ENCODE results near the gene CASKIN2. TPM values are rescaled to one million over a fixed set of nuclear protein-coding genes. Genes with fewer than 3 reads are reported as not detected.
A peak's percentile ranks its signal among the peaks of the same experiment; 100 is the strongest.

Gene CASKIN2
- total RNA-seq, 1 experiment from 2014 or later = 37.0 TPM

GRCh38 chr17:75499313-75500022, 15.9 kb downstream of the CASKIN2 start:
- no peak overlapping the region for H2BK12ac ChIP-seq (ENCODE audit: insufficient read length, low read depth, low read length)
- no peak overlapping the region for H4K8ac ChIP-seq (replicated peaks; ENCODE audit: insufficient read length, low read depth, low read length)
- no peak overlapping the region for H3K18ac ChIP-seq (ENCODE audit: insufficient read length, low read depth, low read length)
- TF ChIP-seq CTCF (conservative IDR thresholded peaks at IDR 0.05) = no peak
- no peak overlapping the region for H3K23ac ChIP-seq (ENCODE audit: insufficient read length, low read depth, low read length)
- no peak overlapping the region for H4K91ac ChIP-seq (ENCODE audit: insufficient read length, low read depth, low read length)
- H3K14ac ChIP-seq (ENCODE audit: insufficient read depth, low read length) = no peak overlapping the region; the same call in 1 of the 2 replicates
- H3K9me3 ChIP-seq (ENCODE audit: control insufficient read depth, low read depth, low read length) = no peaks in the 10 kb centered on the region
- no peak overlapping the region for H2AFZ ChIP-seq (ENCODE audit: low read length)
- no peak overlapping the region for H3K27ac ChIP-seq (ENCODE audit: insufficient read length, low read depth, low read length)
- H3K4me1 Mint-ChIP-seq = no peaks in the 10 kb centered on the region
- H3K27ac Mint-ChIP-seq = peak overlapping the region in 2 of 3 experiments; percentile 39 to 47; a peak in 2 of 7 replicates
- no peak overlapping the region for H2BK5ac ChIP-seq (ENCODE audit: insufficient read length, low read length)
- no peaks in the 10 kb centered on the region; the same call in 1 of the 2 replicates for H3K27me3 Mint-ChIP-seq (ENCODE audit: low read depth)
- H3K9ac ChIP-seq (ENCODE audit: extremely low read depth, insufficient read length, low read length) = no peak overlapping the region
- H3K79me1 ChIP-seq (ENCODE audit: insufficient read depth, low read depth, low read length, poor library complexity, severe bottlenecking) = no peaks in the 10 kb centered on the region
- H2BK120ac ChIP-seq (ENCODE audit: low read depth, low read length, poor library complexity, severe bottlenecking) = no peak overlapping the region
- WGBS (ENCODE audit: extremely low coverage, insufficient read length, low lambda C conversion rate) = no CpG with 5 or more reads among the region's 16 CpGs
- no peak overlapping the region for H3K4me3 Mint-ChIP-seq
- no peaks in the 10 kb centered on the region for H3K23me2 ChIP-seq (ENCODE audit: insufficient read length, low read depth, low read length, poor library complexity, severe bottlenecking)
- no peak for DNase-seq
- H3T11ph ChIP-seq (ENCODE audit: low read length) = no peak overlapping the region
- no peak overlapping the region for H4K5ac ChIP-seq (ENCODE audit: insufficient read length, low read depth, low read length)
- H3K9me3 Mint-ChIP-seq = no peaks in the 10 kb centered on the region
- no peak overlapping the region for H3K56ac ChIP-seq (ENCODE audit: insufficient read length, low read depth, low read length)
- no peaks in the 10 kb centered on the region for H3K27me3 ChIP-seq (ENCODE audit: insufficient read depth, low read length)
- H2BK15ac ChIP-seq (ENCODE audit: low read depth, low read length) = no peak overlapping the region
- H3K79me2 ChIP-seq (ENCODE audit: insufficient read depth, low read length) = no peaks in the 10 kb centered on the region
- H3K4me1 ChIP-seq (ENCODE audit: insufficient read depth, low read length) = no peaks in the 10 kb centered on the region
- H3K4me2 ChIP-seq (ENCODE audit: insufficient read depth, insufficient read length, low read length) = no peak overlapping the region
- no peaks in the 10 kb centered on the region for H4K20me1 ChIP-seq (ENCODE audit: control insufficient read depth, insufficient read depth, insufficient read length)
- peaks cover 0 to 45% (median 34%) of the 10 kb centered on the region in 3 experiments; a peak in 5 of 7 replicates for H3K36me3 Mint-ChIP-seq (ENCODE audit: insufficient read depth in 1 of 3, low read depth in 3 of 3)
- no peak overlapping the region for H2BK20ac ChIP-seq (ENCODE audit: low read depth, low read length, poor library complexity, severe bottlenecking)
- no peak overlapping the region for H3K4ac ChIP-seq (ENCODE audit: low read depth, low read length)
- H2AK5ac ChIP-seq (ENCODE audit: insufficient read length, low read length) = no peak overlapping the region
